Measurements from ENCODE around the gene EIF4G3.

DNA sequence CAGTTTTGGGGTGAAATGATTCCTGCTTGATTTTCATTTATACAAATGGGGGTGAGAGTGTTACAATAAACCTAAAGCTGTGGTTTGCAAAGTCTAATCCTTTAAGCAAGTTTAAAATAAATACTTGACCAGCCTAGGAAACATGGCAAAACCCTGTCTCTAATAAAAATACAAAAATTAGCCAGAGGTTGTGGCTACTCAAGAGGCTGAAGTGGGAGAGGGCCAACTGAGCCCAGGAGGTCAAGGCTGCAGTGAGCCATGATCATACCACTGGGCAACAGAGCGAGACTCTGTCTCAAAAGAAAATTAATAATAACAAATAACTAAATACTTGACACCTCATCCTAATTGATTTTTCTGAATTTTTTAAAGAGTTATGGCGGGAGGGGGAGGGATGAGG is 110.8 kb downstream of the EIF4G3 start:
- no peak for TF ChIP-seq EP300 (IDR thresholded peaks at IDR 0.05; ENCODE audit: borderline replicate concordance)
- no peak for TF ChIP-seq RAD21 (IDR thresholded peaks at IDR 0.05; ENCODE audit: low read depth)
- no peak for TF ChIP-seq EGR1 (IDR thresholded peaks at IDR 0.05)
- no peak for TF ChIP-seq TCF12 (IDR thresholded peaks at IDR 0.05; ENCODE audit: low read depth)
- TF ChIP-seq YY1 (IDR thresholded peaks at IDR 0.05; ENCODE audit: low read depth): no peak
